HEK293 (cell line): ENCODE data around the gene ZFHX2.

ENCODE experiments used
- CTCF ChIA-PET: fragments of 350-600 bp; formaldehyde crosslinking; extraction: SDS; loops from one replicate; lab custom pipeline; 2021; ENCODE audit warnings: antibody characterized with exemption; lab: Yijun Ruan, JAX
- POLR2A ChIA-PET: fragments of 300-600 bp; formaldehyde crosslinking; extraction: SDS; loops from one replicate; lab custom pipeline; 2020; ENCODE audit warnings: antibody characterized with exemption, inconsistent platforms; lab: Yijun Ruan, JAX
- H3K27ac ChIP-seq: fragments of 200-500 bp; sonication (Bioruptor generic); 2 replicates; pipeline ENCODE4 v1.5.1; 2014; ENCODE audit warnings: low read depth, low read length, control low read depth, inconsistent platforms; ENCODE audit errors: extremely low read depth
- H3K36me3 ChIP-seq, 2 experiments: fragments of 200-500 bp in 1 of 2; sonication (Bioruptor generic) in 1 of 2; 1 replicate in 1 of 2; 2 replicates in 1 of 2; pipeline ENCODE4 v1.5.1; 2014 to 2017; ENCODE audit warnings: inconsistent platforms in 2 of 2, low read length in 2 of 2; ENCODE audit not compliant: control insufficient read depth in 2 of 2, insufficient read depth in 1 of 2
- H3K4me1 ChIP-seq: fragments of 200-500 bp; sonication (Bioruptor generic); 2 replicates; pipeline ENCODE4 v1.5.1; 2014; ENCODE audit warnings: mild to moderate bottlenecking, low read length, inconsistent platforms; ENCODE audit not compliant: control insufficient read depth, insufficient read depth
- H3K4me3 ChIP-seq: 2 replicates; pipeline ENCODE4 v1.5.1; 2011; ENCODE audit warnings: low read depth, mild to moderate bottlenecking, control low read depth, low read length, moderate library complexity
- H3K9me3 ChIP-seq: fragments of 200-500 bp; sonication (Bioruptor generic); 2 replicates; pipeline ENCODE4 v1.5.1; 2014; ENCODE audit warnings: low read depth, low read length, inconsistent platforms; ENCODE audit not compliant: control insufficient read depth, insufficient read depth
- EGR2 ChIP-seq: fragments of 450-650 bp; formaldehyde crosslinking; IDR thresholded peaks from 2 replicates; pipeline ENCODE4 v1.5.1; 2016; ENCODE audit warnings: low read depth, missing biosample characterization, missing genetic modification characterization
- GLI4 ChIP-seq: fragments of 450-650 bp; formaldehyde crosslinking; IDR thresholded peaks from 2 replicates; pipeline ENCODE4 v1.5.1; 2016; ENCODE audit warnings: missing biosample characterization, missing genetic modification characterization
- HOXD13 ChIP-seq: sonication (generic); formaldehyde crosslinking; IDR thresholded peaks from 2 replicates; pipeline ENCODE4 v1.8.0; 2022; ENCODE audit warnings: missing genetic modification reagents, borderline replicate concordance
- MYNN ChIP-seq: fragments of 450-650 bp; formaldehyde crosslinking; IDR thresholded peaks from 2 replicates; pipeline ENCODE4 v1.5.1; 2016; ENCODE audit warnings: missing biosample characterization, missing genetic modification characterization, borderline replicate concordance
- OSR2 ChIP-seq: fragments of 450-650 bp; formaldehyde crosslinking; IDR thresholded peaks from 2 replicates; pipeline ENCODE4 v1.5.1; 2016; ENCODE audit warnings: missing biosample characterization, missing genetic modification characterization
- SCRT1 ChIP-seq: fragments of 450-650 bp; formaldehyde crosslinking; IDR thresholded peaks from 2 replicates; pipeline ENCODE4 v1.5.1; 2016; ENCODE audit warnings: missing biosample characterization, missing genetic modification characterization, borderline replicate concordance
- ZBTB20 ChIP-seq: fragments of 450-650 bp; formaldehyde crosslinking; IDR thresholded peaks from 2 replicates; pipeline ENCODE4 v1.5.1; 2016; ENCODE audit warnings: missing biosample characterization, missing genetic modification characterization
- ZBTB7A ChIP-seq: fragments of 450-650 bp; formaldehyde crosslinking; IDR thresholded peaks from 2 replicates; pipeline ENCODE4 v1.5.1; 2016; ENCODE audit warnings: low read depth, missing biosample characterization, missing genetic modification characterization
- ZFP41 ChIP-seq: fragments of 450-650 bp; formaldehyde crosslinking; IDR thresholded peaks from 2 replicates; pipeline ENCODE4 v1.5.1; 2016; ENCODE audit warnings: missing biosample characterization, missing genetic modification characterization, borderline replicate concordance
- ZNF112 ChIP-seq: fragments of 450-650 bp; formaldehyde crosslinking; IDR thresholded peaks from 2 replicates; pipeline ENCODE4 v1.5.0; 2017; ENCODE audit warnings: missing biosample characterization, missing genetic modification characterization
- ZNF114 ChIP-seq: fragments of 450-650 bp; formaldehyde crosslinking; IDR thresholded peaks from 2 replicates; pipeline ENCODE4 v1.5.0; 2017; ENCODE audit warnings: missing biosample characterization, missing genetic modification characterization
- ZNF16 ChIP-seq: fragments of 450-650 bp; formaldehyde crosslinking; IDR thresholded peaks from 2 replicates; pipeline ENCODE4 v1.5.1; 2016; ENCODE audit warnings: low read depth, missing biosample characterization, missing genetic modification characterization
- ZNF169 ChIP-seq: fragments of 450-650 bp; formaldehyde crosslinking; IDR thresholded peaks from 2 replicates; pipeline ENCODE4 v1.5.1; 2016; ENCODE audit warnings: missing biosample characterization, missing genetic modification characterization
- ZNF175 ChIP-seq: fragments of 450-650 bp; formaldehyde crosslinking; IDR thresholded peaks from 2 replicates; pipeline ENCODE4 v1.5.1; 2016; ENCODE audit warnings: missing biosample characterization, missing genetic modification characterization
- ZNF23 ChIP-seq: fragments of 450-650 bp; formaldehyde crosslinking; IDR thresholded peaks from 2 replicates; pipeline ENCODE4 v1.5.1; 2016; ENCODE audit warnings: missing biosample characterization, missing genetic modification characterization, borderline replicate concordance
- ZNF404 ChIP-seq: fragments of 450-650 bp; formaldehyde crosslinking; IDR thresholded peaks from 2 replicates; pipeline ENCODE4 v1.5.1; 2017; ENCODE audit warnings: missing biosample characterization, missing genetic modification characterization
- ZNF426 ChIP-seq: fragments of 450-650 bp; formaldehyde crosslinking; IDR thresholded peaks from 2 replicates; pipeline ENCODE4 v1.5.1; 2017; ENCODE audit warnings: missing biosample characterization, missing genetic modification characterization, mild to moderate bottlenecking, inconsistent platforms, moderate library complexity
- ZNF561 ChIP-seq: fragments of 450-650 bp; IDR thresholded peaks from 2 replicates; pipeline ENCODE4 v1.5.1; 2018; ENCODE audit warnings: missing biosample characterization, missing genetic modification characterization, borderline replicate concordance
- ZNF585B ChIP-seq: fragments of 450-650 bp; formaldehyde crosslinking; IDR thresholded peaks from 2 replicates; pipeline ENCODE4 v1.5.1; 2016; ENCODE audit warnings: missing biosample characterization, missing genetic modification characterization
- ZNF747 ChIP-seq: fragments of 450-650 bp; formaldehyde crosslinking; IDR thresholded peaks from 2 replicates; pipeline ENCODE4 v1.5.1; 2016; ENCODE audit warnings: missing biosample characterization, missing genetic modification characterization
- ZNF777 ChIP-seq: fragments of 450-650 bp; formaldehyde crosslinking; IDR thresholded peaks from 2 replicates; pipeline ENCODE4 v1.5.1; 2017; ENCODE audit warnings: missing biosample characterization, missing genetic modification characterization, borderline replicate concordance
- ZNF830 ChIP-seq: fragments of 450-650 bp; IDR thresholded peaks from 2 replicates; pipeline ENCODE4 v1.5.0; 2018; ENCODE audit warnings: missing biosample characterization, missing genetic modification characterization, low read depth, mild to moderate bottlenecking, moderate library complexity
- ZNF843 ChIP-seq: fragments of 450-650 bp; formaldehyde crosslinking; IDR thresholded peaks from 2 replicates; pipeline ENCODE4 v1.5.1; 2016; ENCODE audit warnings: missing biosample characterization, missing genetic modification characterization
- ZSCAN5A ChIP-seq: fragments of 450-650 bp; formaldehyde crosslinking; IDR thresholded peaks from 2 replicates; pipeline ENCODE4 v1.5.1; 2016; ENCODE audit warnings: missing biosample characterization, missing genetic modification characterization
- TF ChIP-seq, protein P1 (sequence below): fragments of 450-650 bp; formaldehyde crosslinking; conservative IDR thresholded peaks from 2 replicates; pipeline ENCODE4 v1.5.1; 2016; ENCODE audit warnings: low read depth, missing biosample characterization, missing genetic modification characterization
- TF ChIP-seq, protein P2 (sequence below): fragments of 450-650 bp; formaldehyde crosslinking; IDR thresholded peaks from 2 replicates; pipeline ENCODE4 v1.5.1; 2016; ENCODE audit warnings: missing biosample characterization, missing genetic modification characterization, low read depth
- TF ChIP-seq, protein P3 (sequence below): fragments of 450-650 bp; formaldehyde crosslinking; IDR thresholded peaks from 2 replicates; pipeline ENCODE4 v1.5.1; 2016; ENCODE audit warnings: missing biosample characterization, missing genetic modification characterization

The ZFHX2 gene

DNA sequence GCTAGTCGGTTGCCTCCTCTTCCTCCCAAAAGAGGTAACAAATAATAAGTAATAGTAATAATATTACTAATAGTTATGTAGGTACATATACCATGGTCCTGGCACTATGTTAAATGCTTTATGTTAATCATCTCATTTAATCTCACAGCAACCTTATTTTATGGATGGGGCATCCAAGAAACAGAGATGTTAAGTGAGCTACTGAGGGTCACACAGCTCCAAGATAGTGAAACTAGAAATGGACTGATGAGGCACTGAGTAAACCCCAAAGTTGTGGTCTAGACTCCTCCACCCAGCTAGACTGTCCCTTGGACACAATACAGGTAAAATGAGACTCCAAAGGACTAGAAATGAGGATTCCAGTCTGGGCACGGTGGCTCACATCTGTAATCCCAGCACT lies 15.1 kb downstream of the ZFHX2 start (continued):
- TF ChIP-seq, protein P1, sequence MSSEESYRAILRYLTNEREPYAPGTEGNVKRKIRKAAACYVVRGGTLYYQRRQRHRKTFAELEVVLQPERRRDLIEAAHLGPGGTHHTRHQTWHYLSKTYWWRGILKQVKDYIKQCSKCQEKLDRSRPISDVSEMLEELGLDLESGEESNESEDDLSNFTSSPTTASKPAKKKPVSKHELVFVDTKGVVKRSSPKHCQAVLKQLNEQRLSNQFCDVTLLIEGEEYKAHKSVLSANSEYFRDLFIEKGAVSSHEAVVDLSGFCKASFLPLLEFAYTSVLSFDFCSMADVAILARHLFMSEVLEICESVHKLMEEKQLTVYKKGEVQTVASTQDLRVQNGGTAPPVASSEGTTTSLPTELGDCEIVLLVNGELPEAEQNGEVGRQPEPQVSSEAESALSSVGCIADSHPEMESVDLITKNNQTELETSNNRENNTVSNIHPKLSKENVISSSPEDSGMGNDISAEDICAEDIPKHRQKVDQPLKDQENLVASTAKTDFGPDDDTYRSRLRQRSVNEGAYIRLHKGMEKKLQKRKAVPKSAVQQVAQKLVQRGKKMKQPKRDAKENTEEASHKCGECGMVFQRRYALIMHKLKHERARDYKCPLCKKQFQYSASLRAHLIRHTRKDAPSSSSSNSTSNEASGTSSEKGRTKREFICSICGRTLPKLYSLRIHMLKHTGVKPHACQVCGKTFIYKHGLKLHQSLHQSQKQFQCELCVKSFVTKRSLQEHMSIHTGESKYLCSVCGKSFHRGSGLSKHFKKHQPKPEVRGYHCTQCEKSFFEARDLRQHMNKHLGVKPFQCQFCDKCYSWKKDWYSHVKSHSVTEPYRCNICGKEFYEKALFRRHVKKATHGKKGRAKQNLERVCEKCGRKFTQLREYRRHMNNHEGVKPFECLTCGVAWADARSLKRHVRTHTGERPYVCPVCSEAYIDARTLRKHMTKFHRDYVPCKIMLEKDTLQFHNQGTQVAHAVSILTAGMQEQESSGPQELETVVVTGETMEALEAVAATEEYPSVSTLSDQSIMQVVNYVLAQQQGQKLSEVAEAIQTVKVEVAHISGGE (tag by site-specific recombination) = no peak
- TF ChIP-seq HOXD13 (CRISPR knock-in tag) (no peak), ZNF426 (tag by site-specific recombination) (no peak), EGR2 (tag by site-specific recombination) (no peak), ZNF114 (no peak), ZNF16 (tag by site-specific recombination) (no peak), ZSCAN5A (tag by site-specific recombination) (no peak)
- TF ChIP-seq, protein P2, sequence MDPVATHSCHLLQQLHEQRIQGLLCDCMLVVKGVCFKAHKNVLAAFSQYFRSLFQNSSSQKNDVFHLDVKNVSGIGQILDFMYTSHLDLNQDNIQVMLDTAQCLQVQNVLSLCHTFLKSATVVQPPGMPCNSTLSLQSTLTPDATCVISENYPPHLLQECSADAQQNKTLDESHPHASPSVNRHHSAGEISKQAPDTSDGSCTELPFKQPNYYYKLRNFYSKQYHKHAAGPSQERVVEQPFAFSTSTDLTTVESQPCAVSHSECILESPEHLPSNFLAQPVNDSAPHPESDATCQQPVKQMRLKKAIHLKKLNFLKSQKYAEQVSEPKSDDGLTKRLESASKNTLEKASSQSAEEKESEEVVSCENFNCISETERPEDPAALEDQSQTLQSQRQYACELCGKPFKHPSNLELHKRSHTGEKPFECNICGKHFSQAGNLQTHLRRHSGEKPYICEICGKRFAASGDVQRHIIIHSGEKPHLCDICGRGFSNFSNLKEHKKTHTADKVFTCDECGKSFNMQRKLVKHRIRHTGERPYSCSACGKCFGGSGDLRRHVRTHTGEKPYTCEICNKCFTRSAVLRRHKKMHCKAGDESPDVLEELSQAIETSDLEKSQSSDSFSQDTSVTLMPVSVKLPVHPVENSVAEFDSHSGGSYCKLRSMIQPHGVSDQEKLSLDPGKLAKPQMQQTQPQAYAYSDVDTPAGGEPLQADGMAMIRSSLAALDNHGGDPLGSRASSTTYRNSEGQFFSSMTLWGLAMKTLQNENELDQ (tag by site-specific recombination) = no peak
- TF ChIP-seq, protein P3, sequence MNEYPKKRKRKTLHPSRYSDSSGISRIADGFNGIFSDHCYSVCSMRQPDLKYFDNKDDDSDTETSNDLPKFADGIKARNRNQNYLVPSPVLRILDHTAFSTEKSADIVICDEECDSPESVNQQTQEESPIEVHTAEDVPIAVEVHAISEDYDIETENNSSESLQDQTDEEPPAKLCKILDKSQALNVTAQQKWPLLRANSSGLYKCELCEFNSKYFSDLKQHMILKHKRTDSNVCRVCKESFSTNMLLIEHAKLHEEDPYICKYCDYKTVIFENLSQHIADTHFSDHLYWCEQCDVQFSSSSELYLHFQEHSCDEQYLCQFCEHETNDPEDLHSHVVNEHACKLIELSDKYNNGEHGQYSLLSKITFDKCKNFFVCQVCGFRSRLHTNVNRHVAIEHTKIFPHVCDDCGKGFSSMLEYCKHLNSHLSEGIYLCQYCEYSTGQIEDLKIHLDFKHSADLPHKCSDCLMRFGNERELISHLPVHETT (tag by site-specific recombination) = no peak

DNA sequence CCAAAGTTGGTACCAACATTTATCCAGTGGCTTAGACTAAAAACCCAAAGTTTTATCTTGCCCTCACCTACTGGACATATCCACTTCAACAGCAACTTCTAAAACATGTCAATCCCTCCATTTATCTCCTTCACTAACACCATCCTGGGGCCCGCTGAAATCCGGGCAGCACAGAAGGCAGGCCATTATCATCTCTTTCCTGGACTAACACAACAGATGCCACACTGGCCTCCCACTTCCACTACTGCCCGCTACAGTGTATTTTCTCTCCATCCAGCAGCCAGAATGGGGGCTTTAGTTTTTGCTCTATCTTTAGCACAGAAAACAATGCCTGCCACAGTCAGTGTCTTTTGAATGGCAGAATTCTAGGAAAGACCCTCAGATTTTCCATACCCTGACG lies 15.6 kb downstream of the ZFHX2 start:
- ChIA-PET CTCF (interaction anchor here (0.6 kb wide), 1 partner anchor 16 kb away, joined by 3 read pairs; no protein-coding TSS in a partner anchor), POLR2A (no interaction called here)
- no peaks in the 10 kb centered on the region for H3K9me3 ChIP-seq

DNA sequence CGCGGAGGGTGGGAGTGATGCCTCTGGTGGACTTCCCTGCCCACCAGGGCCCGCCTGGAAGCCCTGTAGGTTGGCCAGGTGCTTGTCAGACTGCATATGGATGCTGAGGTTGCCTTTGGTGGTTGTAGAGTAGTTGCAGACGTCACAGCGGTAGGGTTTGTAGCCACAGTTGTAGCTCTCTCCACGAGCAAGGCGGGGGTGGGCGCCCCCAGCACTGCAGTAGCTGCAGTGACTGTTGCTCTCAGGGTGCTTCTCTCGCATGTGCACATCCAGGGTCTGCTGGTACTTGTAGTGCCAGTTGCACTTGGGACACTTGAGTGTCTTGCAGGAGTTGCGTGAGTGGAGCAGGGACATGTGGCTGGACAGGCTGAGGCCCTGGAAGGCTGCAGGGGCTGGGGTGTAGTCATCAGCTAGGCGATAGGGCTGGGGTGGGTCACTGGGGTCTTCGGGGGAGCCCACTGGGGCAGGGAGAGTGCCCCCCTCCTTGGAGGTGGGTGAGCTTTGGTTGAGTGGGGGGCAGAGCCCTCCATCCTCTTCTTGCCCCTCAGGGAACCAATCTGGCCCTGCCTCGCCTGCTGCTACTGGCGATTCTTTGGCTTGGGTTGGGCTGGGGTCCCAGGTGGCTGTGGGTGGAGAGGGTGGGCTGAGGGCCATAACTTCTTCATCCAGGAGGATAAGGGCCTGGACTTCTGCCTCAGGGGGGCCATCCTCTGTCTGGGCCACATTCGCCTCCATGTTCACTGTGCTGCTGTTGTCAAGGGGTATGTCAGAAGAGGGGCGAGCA lies 17.7 kb downstream of the ZFHX2 start:
- no peak for TF ChIP-seq GLI4
- no peak for TF ChIP-seq ZNF843 (tag by site-specific recombination)
- no peak for TF ChIP-seq ZNF112 (tag by site-specific recombination)
- no peak for TF ChIP-seq MYNN (tag by site-specific recombination)
- no peak for TF ChIP-seq OSR2 (tag by site-specific recombination)
- no peak for TF ChIP-seq SCRT1 (tag by site-specific recombination)
- no peak for TF ChIP-seq ZNF585B (tag by site-specific recombination)
- TF ChIP-seq ZNF175 = no peak
- no peak for TF ChIP-seq ZNF747
- TF ChIP-seq ZNF830 (tag by site-specific recombination) = no peak
- H3K4me1 ChIP-seq = peaks cover under 1% of the 10 kb centered on the region
- H3K27ac ChIP-seq = no peak overlapping the region
- H3K4me3 ChIP-seq = no peak overlapping the region
- CTCF ChIA-PET = no interaction called here
- POLR2A ChIA-PET = no interaction called here
- H3K9me3 ChIP-seq = no peaks in the 10 kb centered on the region
- peaks cover 0 to 19% of the 10 kb centered on the region in 2 experiments; a peak in 2 of 3 replicates for H3K36me3 ChIP-seq

More for the DNA sequence above, 15.6 kb downstream of the ZFHX2 start:
- no peak overlapping the region for H3K27ac ChIP-seq
- H3K36me3 ChIP-seq = peaks cover 0 to 19% of the 10 kb centered on the region in 2 experiments; a peak in 2 of 3 replicates
- H3K4me1 ChIP-seq = peaks cover 5% of the 10 kb centered on the region
- H3K4me3 ChIP-seq = no peak overlapping the region
- TF ChIP-seq ZNF169 (tag by site-specific recombination) (no peak), ZBTB20 (tag by site-specific recombination) (no peak), ZNF777 (tag by site-specific recombination) (no peak), ZNF23 (no peak), ZNF404 (no peak), ZFP41 (no peak), ZNF561 (no peak), ZBTB7A (tag by site-specific recombination) (no peak)
